ENCODE data around the gene DVL3.

GRCh38 chr3:184155644-184156521, 706 bp downstream of the DVL3 start:
- no peak for TF ChIP-seq CTCF (IDR thresholded peaks at IDR 0.05 in 4 of 5, conservative IDR thresholded peaks at IDR 0.05 in 1 of 5)
- no peak for TF ChIP-seq POLR2A (IDR thresholded peaks at IDR 0.05)

Measured in gastrocnemius medialis (tissue), 4 donors.